ENCODE results near the gene PTPRD. TPM values are rescaled to one million over a fixed set of nuclear protein-coding genes. Genes with fewer than 3 reads are reported as not detected.
"Not testable (repeated sequence)": the region's sequence is repeated elsewhere in the genome, so short reads cannot be mapped to it uniquely, and the experiment has no call there.

Gene PTPRD
- total RNA-seq, 1 experiment from 2014 or later, result 69.6 TPM

GRCh38 chr9:9100070-9100469, 1512.7 kb downstream of the PTPRD start:
- H3K36me3 Mint-ChIP-seq, result no peaks in the 10 kb centered on the region
- no peak overlapping the region for H3K27ac Mint-ChIP-seq
- TF ChIP-seq ZMAT4 (CRISPR knock-in tag; IDR thresholded peaks at IDR 0.05) (no peak), ZBTB43 (CRISPR knock-in tag; IDR thresholded peaks at IDR 0.05) (no peak), E2F5 (CRISPR knock-in tag; IDR thresholded peaks at IDR 0.05) (no peak), SOX15 (CRISPR knock-in tag; IDR thresholded peaks at IDR 0.05) (no peak)
- H3K4me3 Mint-ChIP-seq, result no peak overlapping the region
- ATAC-seq, result no peak
- H3K4me1 Mint-ChIP-seq, result peaks cover 12% of the 10 kb centered on the region
- no peaks in the 10 kb centered on the region for H3K27me3 Mint-ChIP-seq (ENCODE audit: low read depth)
- H3K9me3 Mint-ChIP-seq, result no peaks in the 10 kb centered on the region
- DNase-seq (ENCODE audit: low spot score), result no peak
- ChIA-PET POLR2A (no interaction called here), CTCF (interaction anchor here (0.7 kb wide), 1 partner anchor 307 kb away, joined by 4 read pairs; no protein-coding TSS in a partner anchor)

GRCh38 chr9:9099646-9100045, 1513.2 kb downstream of the PTPRD start:
- H3K27ac Mint-ChIP-seq, result no peak overlapping the region
- TF ChIP-seq RELA (CRISPR knock-in tag; IDR thresholded peaks at IDR 0.05; ENCODE audit: borderline replicate concordance), result no peak
- TF ChIP-seq MAX (CRISPR knock-in tag; IDR thresholded peaks at IDR 0.05), result no peak
- TF ChIP-seq TEAD1 (CRISPR knock-in tag; IDR thresholded peaks at IDR 0.05), result no peak
- no peak for TF ChIP-seq FOXP1 (CRISPR knock-in tag; IDR thresholded peaks at IDR 0.05; ENCODE audit: borderline replicate concordance)
- TF ChIP-seq NFATC4 (CRISPR knock-in tag; IDR thresholded peaks at IDR 0.05), result no peak
- TF ChIP-seq ZNF423 (CRISPR knock-in tag; IDR thresholded peaks at IDR 0.05), result no peak
- TF ChIP-seq SMAD3 (CRISPR knock-in tag; IDR thresholded peaks at IDR 0.05; ENCODE audit: borderline replicate concordance), result no peak
- no peak for TF ChIP-seq ZMAT4 (CRISPR knock-in tag; IDR thresholded peaks at IDR 0.05)
- TF ChIP-seq ZNF416 (CRISPR knock-in tag; IDR thresholded peaks at IDR 0.05), result no peak
- TF ChIP-seq ZNF138 (CRISPR knock-in tag; conservative IDR thresholded peaks at IDR 0.05), result no peak
- TF ChIP-seq CREB1 (CRISPR knock-in tag; IDR thresholded peaks at IDR 0.05), result no peak
- no peaks in the 10 kb centered on the region for H3K36me3 Mint-ChIP-seq
- peaks cover 10% of the 10 kb centered on the region for H3K4me1 Mint-ChIP-seq
- H3K4me3 Mint-ChIP-seq, result no peak overlapping the region
- ChIA-PET POLR2A (no interaction called here), CTCF (interaction anchor here (0.7 kb wide), 1 partner anchor 307 kb away, joined by 4 read pairs; no protein-coding TSS in a partner anchor)
- no peaks in the 10 kb centered on the region for H3K27me3 Mint-ChIP-seq (ENCODE audit: low read depth)
- DNase-seq (ENCODE audit: low spot score), result no peak
- no peaks in the 10 kb centered on the region for H3K9me3 Mint-ChIP-seq
- no peak for ATAC-seq

- H3K27ac Mint-ChIP-seq; POLR2A ChIA-PET; H3K9me3 Mint-ChIP-seq; H3K4me1 Mint-ChIP-seq; H3K36me3 Mint-ChIP-seq; H3K4me3 Mint-ChIP-seq; H3K27me3 Mint-ChIP-seq (ENCODE audit: low read depth); CTCF ChIA-PET: not testable (repeated sequence)
- ATAC-seq, result peak; percentile 63
- DNase-seq (ENCODE audit: low spot score), result peak; percentile 11
These were observed 1515.5 kb downstream of the PTPRD start for GRCh38 chr9:9097254-9097653.

GRCh38 chr9:9091387-9091786, 1521.4 kb downstream of the PTPRD start:
- ChIA-PET CTCF (no interaction called here), POLR2A (no interaction called here)
- no peaks in the 10 kb centered on the region for H3K27me3 Mint-ChIP-seq (ENCODE audit: low read depth)
- no peaks in the 10 kb centered on the region for H3K9me3 Mint-ChIP-seq
- no peak overlapping the region for H3K4me3 Mint-ChIP-seq
- no peaks in the 10 kb centered on the region for H3K4me1 Mint-ChIP-seq
- no peak for TF ChIP-seq ATF1 (CRISPR knock-in tag; IDR thresholded peaks at IDR 0.05)
- no peak for TF ChIP-seq E2F1 (CRISPR knock-in tag; IDR thresholded peaks at IDR 0.05)
- TF ChIP-seq ZNF263 (CRISPR knock-in tag; IDR thresholded peaks at IDR 0.05; ENCODE audit: low read depth), result no peak
- no peak for TF ChIP-seq SOX15 (CRISPR knock-in tag; IDR thresholded peaks at IDR 0.05)
- H3K36me3 Mint-ChIP-seq, result no peaks in the 10 kb centered on the region
- DNase-seq (ENCODE audit: low spot score) (no peak), ATAC-seq (no peak)
- H3K27ac Mint-ChIP-seq, result no peak overlapping the region
